OCI-LY7 (cell line): ENCODE data around the gene ATG4B. TPM values are rescaled to one million over a fixed set of nuclear protein-coding genes. Genes with fewer than 3 reads are reported as not detected.

ENCODE experiments used
- BruUV-seq: library from RNA; stranded (reverse); fragments of 400-500 nt; replicated peaks from 2 replicates; lab custom pipeline; 2021; lab: Mats Ljungman, UMichigan
- CTCF ChIA-PET: fragments of 300-600 bp; sonication (Branson Sonifier 250); formaldehyde crosslinking; loops from one replicate; lab custom pipeline; 2022; ENCODE audit warnings: antibody characterized with exemption; ENCODE audit not compliant: unreplicated experiment; lab: Charles Lee
- POLR2A ChIA-PET: fragments of 300-600 bp; sonication (Branson Sonifier 250); formaldehyde crosslinking; loops from one replicate; lab custom pipeline; 2022; ENCODE audit warnings: antibody characterized with exemption; lab: Charles Lee
- DNase-seq: peaks from one replicate; pipeline ENCODE4 v3.0.0-alpha.2; 2015; ENCODE audit warnings: low spot score
- H2AFZ ChIP-seq: fragments of 200-600 bp; sonication (generic), shearing (Covaris generic); 2 replicates; pipeline ENCODE4 v1.6.1; 2014; ENCODE audit warnings: mild to moderate bottlenecking, antibody characterized with exemption, low read length, moderate library complexity
- H3K27ac ChIP-seq: fragments of 200-600 bp; sonication (generic); 2 replicates; pipeline ENCODE4 v1.5.1; 2014; ENCODE audit warnings: mixed run types, low read depth, mild to moderate bottlenecking, moderate library complexity, low read length, inconsistent platforms; ENCODE audit not compliant: poor library complexity, severe bottlenecking
- H3K36me3 ChIP-seq: fragments of 200-600 bp; sonication (generic); 2 replicates; pipeline ENCODE4 v1.6.1; 2014; ENCODE audit warnings: mild to moderate bottlenecking, antibody characterized with exemption, low read length, moderate library complexity, mixed read lengths; ENCODE audit not compliant: insufficient read depth
- H3K4me1 ChIP-seq: fragments of 200-600 bp; sonication (generic); 2 replicates; pipeline ENCODE4 v1.5.1; 2014; ENCODE audit warnings: mild to moderate bottlenecking, low read length; ENCODE audit not compliant: insufficient read depth, poor library complexity, severe bottlenecking
- H3K4me2 ChIP-seq: fragments of 200-600 bp; sonication (generic); 2 replicates; pipeline ENCODE4 v1.6.1; 2014; ENCODE audit warnings: mild to moderate bottlenecking, low read length
- H3K4me3 ChIP-seq: fragments of 200-600 bp; sonication (generic); 2 replicates; pipeline ENCODE4 v1.5.1; 2014; ENCODE audit warnings: mild to moderate bottlenecking, low read depth, low read length; ENCODE audit not compliant: poor library complexity, severe bottlenecking
- H3K79me2 ChIP-seq: fragments of 200-600 bp; sonication (generic); 2 replicates; pipeline ENCODE4 v1.6.1; 2016; ENCODE audit warnings: low read depth, mild to moderate bottlenecking, low read length, moderate library complexity, mixed read lengths; ENCODE audit not compliant: insufficient read depth
- H3K9me2 ChIP-seq: fragments of 200-600 bp; sonication (generic); 2 replicates; pipeline ENCODE4 v1.6.1; 2016; ENCODE audit warnings: mild to moderate bottlenecking, low read length, mixed read lengths; ENCODE audit not compliant: insufficient read depth
- H3K9me3 ChIP-seq: fragments of 200-600 bp; sonication (generic); 2 replicates; pipeline ENCODE4 v1.6.1; 2014; ENCODE audit warnings: mild to moderate bottlenecking, mixed run types, low read length, mixed read lengths
- H4K20me1 ChIP-seq: fragments of 200-600 bp; sonication (generic); 2 replicates; pipeline ENCODE4 v1.6.1; 2014; ENCODE audit warnings: mild to moderate bottlenecking, antibody characterized with exemption, low read length, moderate library complexity, mixed read lengths; ENCODE audit not compliant: insufficient read depth
- EZH2phosphoT487 ChIP-seq: fragments of 200-600 bp; sonication (generic); IDR thresholded peaks from 2 replicates; pipeline ENCODE4 v1.6.1; 2018; ENCODE audit warnings: low read depth, borderline replicate concordance, mild to moderate bottlenecking, mixed run types, antibody characterized with exemption, low read length, moderate library complexity, mixed read lengths
- intact Hi-C: fragments of 100-400 bp; cut with micrococcal nuclease; formaldehyde crosslinking; loops from one replicate; pipeline ENCODE4 v1.10.0; 2022; ENCODE audit not compliant: unreplicated experiment
- total RNA-seq, 2 experiments: library from RNA; depleted of rRNA in 1 of 2; stranded (reverse); fragments of >200 nt in 1 of 2; shearing (Covaris generic) in 1 of 2; gene quantifications; 2 replicates each; pipeline ENCODE4 v1.2.3, GENCODE V29; 2014 to 2022
- TF ChIP-seq, protein P1 (sequence below): fragments of 200-600 bp; sonication (generic); conservative IDR thresholded peaks from 2 replicates; pipeline ENCODE4 v1.5.1; 2014; ENCODE audit warnings: mild to moderate bottlenecking, antibody characterized with exemption, low read length, moderate library complexity, mixed read lengths

ATG4B gene
- total RNA-seq, 2 experiments from 2014 or later = 72.4 to 133 TPM

DNA sequence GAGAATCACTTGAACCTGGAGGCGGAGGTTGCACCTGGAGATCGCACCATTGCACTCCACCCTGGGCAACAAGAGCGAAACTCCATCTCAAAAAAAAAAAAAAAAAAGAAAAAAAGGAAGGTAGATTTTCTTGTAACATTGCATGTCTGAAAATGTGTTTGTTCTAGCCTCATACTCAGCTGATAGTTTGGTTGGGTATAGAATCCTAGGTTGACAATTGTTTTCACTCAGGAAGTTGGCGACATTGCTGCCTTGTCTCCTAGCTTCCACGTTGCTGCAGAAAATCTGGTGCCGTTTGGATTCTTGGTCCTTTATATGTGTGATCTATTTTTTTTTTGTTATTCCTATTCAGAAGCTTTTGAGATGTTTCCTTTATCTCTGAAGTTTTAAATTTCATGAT lies 69.0 kb downstream of the ATG4B start:
- H3K4me2 ChIP-seq = no peak overlapping the region
- DNase-seq = peak; percentile 26
- H3K4me1 ChIP-seq = peaks cover 5% of the 10 kb centered on the region
- peaks cover 5% of the 10 kb centered on the region; the same call in 1 of the 2 replicates for H4K20me1 ChIP-seq
- intact Hi-C loops = no loop called here
- no peak overlapping the region for H3K27ac ChIP-seq
- POLR2A ChIA-PET = interaction anchor here (0.7 to 1.3 kb wide), 4 partner anchors 9 to 162 kb away, joined by 3 to 8 read pairs (median 6); no protein-coding TSS in a partner anchor
- CTCF ChIA-PET = no interaction called here
- H3K9me3 ChIP-seq = peaks cover 12% of the 10 kb centered on the region
- no peaks in the 10 kb centered on the region for H3K9me2 ChIP-seq
- no peak for TF ChIP-seq EZH2phosphoT487
- TF ChIP-seq, protein P1, sequence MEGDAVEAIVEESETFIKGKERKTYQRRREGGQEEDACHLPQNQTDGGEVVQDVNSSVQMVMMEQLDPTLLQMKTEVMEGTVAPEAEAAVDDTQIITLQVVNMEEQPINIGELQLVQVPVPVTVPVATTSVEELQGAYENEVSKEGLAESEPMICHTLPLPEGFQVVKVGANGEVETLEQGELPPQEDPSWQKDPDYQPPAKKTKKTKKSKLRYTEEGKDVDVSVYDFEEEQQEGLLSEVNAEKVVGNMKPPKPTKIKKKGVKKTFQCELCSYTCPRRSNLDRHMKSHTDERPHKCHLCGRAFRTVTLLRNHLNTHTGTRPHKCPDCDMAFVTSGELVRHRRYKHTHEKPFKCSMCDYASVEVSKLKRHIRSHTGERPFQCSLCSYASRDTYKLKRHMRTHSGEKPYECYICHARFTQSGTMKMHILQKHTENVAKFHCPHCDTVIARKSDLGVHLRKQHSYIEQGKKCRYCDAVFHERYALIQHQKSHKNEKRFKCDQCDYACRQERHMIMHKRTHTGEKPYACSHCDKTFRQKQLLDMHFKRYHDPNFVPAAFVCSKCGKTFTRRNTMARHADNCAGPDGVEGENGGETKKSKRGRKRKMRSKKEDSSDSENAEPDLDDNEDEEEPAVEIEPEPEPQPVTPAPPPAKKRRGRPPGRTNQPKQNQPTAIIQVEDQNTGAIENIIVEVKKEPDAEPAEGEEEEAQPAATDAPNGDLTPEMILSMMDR = no peak
- BruUV-seq = no TSS peak
- no peak overlapping the region for H2AFZ ChIP-seq
- peaks cover 15% of the 10 kb centered on the region for H3K79me2 ChIP-seq
- no peak overlapping the region for H3K4me3 ChIP-seq
- H3K36me3 ChIP-seq = peaks cover 75% of the 10 kb centered on the region

DNA sequence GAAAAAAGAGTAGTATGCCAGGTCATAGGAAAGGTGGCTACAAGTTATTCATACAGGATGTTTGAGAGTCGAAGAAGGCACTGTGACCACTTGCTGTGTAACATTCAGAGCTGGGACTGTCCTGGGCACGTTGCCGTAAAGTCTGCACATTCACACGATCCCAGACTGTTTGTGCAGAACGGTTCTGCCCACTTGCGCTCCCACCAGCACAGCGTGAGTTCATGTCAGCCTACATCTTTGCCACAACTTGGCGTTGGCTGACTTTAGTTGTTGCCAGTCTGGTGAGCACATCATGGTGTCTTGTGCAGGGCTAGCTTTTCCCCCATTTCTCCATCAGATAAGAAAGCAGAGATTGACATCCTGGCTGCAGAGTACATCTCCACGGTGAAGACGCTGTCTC lies 71.4 kb downstream of the ATG4B start:
- ChIA-PET POLR2A (no interaction called here), CTCF (no interaction called here)
- no peak for DNase-seq
- no peaks in the 10 kb centered on the region for H3K4me1 ChIP-seq
- intact Hi-C loops = no loop called here
- no peaks in the 10 kb centered on the region for H3K9me2 ChIP-seq
- H2AFZ ChIP-seq = no peak overlapping the region
- peaks cover 5% of the 10 kb centered on the region; the same call in 1 of the 2 replicates for H3K79me2 ChIP-seq
- H3K27ac ChIP-seq = no peak overlapping the region
- no peak overlapping the region for H3K4me2 ChIP-seq
- no peaks in the 10 kb centered on the region for H4K20me1 ChIP-seq
- TF ChIP-seq, protein P1 = no peak
- TF ChIP-seq EZH2phosphoT487 = no peak
- no TSS peak for BruUV-seq
- H3K36me3 ChIP-seq = peaks cover 91% of the 10 kb centered on the region
- H3K9me3 ChIP-seq = peaks cover 12% of the 10 kb centered on the region
- H3K4me3 ChIP-seq = no peak overlapping the region

DNA sequence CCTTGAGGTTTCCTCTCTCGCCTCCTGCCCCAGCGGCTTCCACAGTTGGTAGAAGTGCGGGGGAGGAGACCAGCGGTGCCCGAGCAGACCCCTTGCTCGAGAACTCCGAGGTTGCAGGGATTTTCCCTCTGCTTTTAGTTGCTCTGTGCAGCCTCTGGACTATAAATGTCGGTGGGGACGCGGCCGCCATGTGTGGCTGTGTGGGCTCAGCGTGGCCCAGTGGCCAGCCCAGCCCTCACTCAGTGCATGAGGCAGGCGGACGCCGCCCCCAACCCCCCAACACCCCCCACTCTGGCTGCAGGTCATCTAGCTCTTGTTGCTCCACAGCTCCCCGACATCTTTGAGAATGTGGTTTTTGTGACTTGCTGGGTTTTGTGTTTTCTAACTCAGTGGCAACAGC lies 81.6 kb downstream of the ATG4B start:
- POLR2A ChIA-PET = interaction anchor here (0.6 kb wide), 1 partner anchor 68 kb away, joined by 3 read pairs; no protein-coding TSS in a partner anchor

More for the DNA sequence above, 81.6 kb downstream of the ATG4B start:
- Histone ChIP-seq H3K27ac (no peak overlapping the region), H3K4me2 (no peak overlapping the region), H3K9me3 (peaks cover 11% of the 10 kb centered on the region; the same call in 1 of the 2 replicates), H3K4me3 (no peak overlapping the region), H3K79me2 (no peaks in the 10 kb centered on the region), H3K9me2 (no peaks in the 10 kb centered on the region), H4K20me1 (no peaks in the 10 kb centered on the region), H3K36me3 (peaks cover 86% of the 10 kb centered on the region), H2AFZ (no peak overlapping the region), H3K4me1 (no peaks in the 10 kb centered on the region)
- CTCF ChIA-PET = no interaction called here
- no TSS peak for BruUV-seq
- TF ChIP-seq EZH2phosphoT487 = no peak
- TF ChIP-seq, protein P1 = no peak
- DNase-seq = no peak
- intact Hi-C loops = no loop called here
